ENCODE measurements around the gene CASZ1.

The CASZ1 gene

GRCh38 chr1:10642403-10643080 lies 153.9 kb downstream of the CASZ1 start:
- H3K27ac ChIP-seq, result peak overlapping the region; percentile 84
- TF ChIP-seq ZFX (IDR thresholded peaks at IDR 0.05; ENCODE audit: borderline replicate concordance), result no peak
- TF ChIP-seq, protein P1, sequence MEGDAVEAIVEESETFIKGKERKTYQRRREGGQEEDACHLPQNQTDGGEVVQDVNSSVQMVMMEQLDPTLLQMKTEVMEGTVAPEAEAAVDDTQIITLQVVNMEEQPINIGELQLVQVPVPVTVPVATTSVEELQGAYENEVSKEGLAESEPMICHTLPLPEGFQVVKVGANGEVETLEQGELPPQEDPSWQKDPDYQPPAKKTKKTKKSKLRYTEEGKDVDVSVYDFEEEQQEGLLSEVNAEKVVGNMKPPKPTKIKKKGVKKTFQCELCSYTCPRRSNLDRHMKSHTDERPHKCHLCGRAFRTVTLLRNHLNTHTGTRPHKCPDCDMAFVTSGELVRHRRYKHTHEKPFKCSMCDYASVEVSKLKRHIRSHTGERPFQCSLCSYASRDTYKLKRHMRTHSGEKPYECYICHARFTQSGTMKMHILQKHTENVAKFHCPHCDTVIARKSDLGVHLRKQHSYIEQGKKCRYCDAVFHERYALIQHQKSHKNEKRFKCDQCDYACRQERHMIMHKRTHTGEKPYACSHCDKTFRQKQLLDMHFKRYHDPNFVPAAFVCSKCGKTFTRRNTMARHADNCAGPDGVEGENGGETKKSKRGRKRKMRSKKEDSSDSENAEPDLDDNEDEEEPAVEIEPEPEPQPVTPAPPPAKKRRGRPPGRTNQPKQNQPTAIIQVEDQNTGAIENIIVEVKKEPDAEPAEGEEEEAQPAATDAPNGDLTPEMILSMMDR (IDR thresholded peaks at IDR 0.05), result no peak

- TF ChIP-seq ZFX (IDR thresholded peaks at IDR 0.05; ENCODE audit: borderline replicate concordance), result no peak
Observed at GRCh38 chr1:10641976-10642375, 154.5 kb downstream of the CASZ1 start.

GRCh38 chr1:10640843-10641553 lies 155.4 kb downstream of the CASZ1 start:
- H3K27ac ChIP-seq, result peak overlapping the region; percentile 84
- TF ChIP-seq, protein P1 (IDR thresholded peaks at IDR 0.05), result no peak
- no peak for TF ChIP-seq ZFX (IDR thresholded peaks at IDR 0.05; ENCODE audit: borderline replicate concordance)

More at GRCh38 chr1:10641976-10642375, 154.5 kb downstream of the CASZ1 start:
- H3K27ac ChIP-seq, result peak overlapping the region; percentile 84

GRCh38 chr1:10639775-10640578 lies 156.5 kb downstream of the CASZ1 start:
- peak overlapping the region; percentile 84 for H3K27ac ChIP-seq
- TF ChIP-seq ZFX (IDR thresholded peaks at IDR 0.05; ENCODE audit: borderline replicate concordance), result no peak
- TF ChIP-seq, protein P1 (IDR thresholded peaks at IDR 0.05), result no peak

DNA sequence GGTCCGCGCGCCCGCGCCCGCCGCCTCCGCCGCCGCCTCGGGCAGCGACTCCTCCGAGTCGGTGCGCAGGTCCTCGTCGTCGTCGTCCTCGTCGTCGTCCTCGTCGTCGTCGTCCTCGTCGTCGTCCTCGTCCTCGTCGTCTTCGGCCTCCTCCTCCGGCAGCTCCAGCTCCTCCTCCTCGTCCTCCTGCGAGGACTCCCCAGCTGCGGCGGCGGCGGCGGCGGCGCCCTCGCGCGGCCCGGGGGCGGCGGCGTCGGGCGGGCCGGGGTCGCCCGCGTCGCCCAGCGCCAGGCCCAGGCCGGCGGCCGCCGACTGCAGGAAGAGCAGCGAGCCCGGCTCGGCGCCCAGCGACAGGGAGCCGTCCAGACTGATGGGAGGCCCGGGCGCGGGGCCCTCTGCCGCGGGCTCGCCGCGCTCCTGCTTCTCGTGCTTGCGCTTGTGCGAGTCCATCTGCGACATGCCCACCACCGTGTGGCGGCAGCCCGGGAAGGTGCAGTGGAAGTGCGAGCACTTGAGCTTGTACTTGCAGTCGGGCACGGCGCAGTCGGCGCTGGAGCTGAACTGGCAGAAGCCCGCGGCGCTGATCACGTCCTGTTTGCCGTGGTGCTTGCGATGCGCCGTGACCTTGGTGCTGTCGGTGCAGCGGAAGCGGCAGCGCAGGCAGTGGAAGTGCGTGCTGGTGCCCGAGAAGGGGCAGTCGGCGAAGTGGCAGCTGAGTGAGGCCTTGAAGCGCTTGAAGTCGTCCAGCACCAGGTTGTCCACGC lies 157.3 kb downstream of the CASZ1 start:
- H3K27ac ChIP-seq, result peak overlapping the region; percentile 84
- TF ChIP-seq, protein P1 (IDR thresholded peaks at IDR 0.05), result no peak
- no peak for TF ChIP-seq ZFX (IDR thresholded peaks at IDR 0.05; ENCODE audit: borderline replicate concordance)

DNA sequence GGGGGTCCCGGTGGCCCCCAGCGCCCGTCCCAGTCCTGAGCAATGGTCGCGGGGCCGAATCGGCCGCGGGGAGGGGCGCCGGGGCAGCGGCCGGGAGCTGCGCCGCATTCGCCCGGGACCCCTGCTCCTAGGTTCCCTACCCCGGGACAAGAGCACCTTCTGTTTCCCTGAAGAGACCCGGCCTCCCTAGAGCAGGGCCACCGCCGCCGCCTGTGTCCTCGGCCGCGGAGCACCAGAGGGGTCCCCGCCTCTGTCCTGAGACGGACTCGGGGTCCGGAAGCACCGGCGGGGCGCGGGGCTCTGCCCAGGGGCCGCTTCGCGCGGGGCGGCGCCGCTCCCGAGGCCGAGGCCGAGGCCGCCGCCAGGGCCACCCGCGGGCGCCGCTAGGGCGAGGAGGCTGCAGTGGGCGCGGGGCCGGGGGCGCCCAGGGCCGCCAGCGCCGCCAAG lies 157.9 kb downstream of the CASZ1 start:
- H3K27ac ChIP-seq, result peak overlapping the region; percentile 100
- TF ChIP-seq, protein P1 (IDR thresholded peaks at IDR 0.05), result no peak
- TF ChIP-seq ZFX (IDR thresholded peaks at IDR 0.05; ENCODE audit: borderline replicate concordance), result no peak
